Hindlimb muscle (tissue), 1 donor: ENCODE measurements around the gene KLF6. TPM values are rescaled to one million over a fixed set of nuclear protein-coding genes. Genes with fewer than 3 reads are reported as not detected.
A peak's percentile ranks its signal among the peaks of the same experiment; 100 is the strongest.
"Not testable (repeated sequence)": the region's sequence is repeated elsewhere in the genome, so short reads cannot be mapped to it uniquely, and the experiment has no call there.

Experiments used
- DNase-seq: peaks from one replicate; pipeline ENCODE4 v3.0.0-alpha.2; 2013
- polyA plus RNA-seq: library from polyadenylated mRNA; unstranded; fragments of 120-200 nt; gene quantifications from one replicate; pipeline ENCODE4 v1.2.1, GENCODE V29; 2013; ENCODE audit not compliant: insufficient read length

The KLF6 gene
- polyA plus RNA-seq, 1 donor: 110 TPM

DNA sequence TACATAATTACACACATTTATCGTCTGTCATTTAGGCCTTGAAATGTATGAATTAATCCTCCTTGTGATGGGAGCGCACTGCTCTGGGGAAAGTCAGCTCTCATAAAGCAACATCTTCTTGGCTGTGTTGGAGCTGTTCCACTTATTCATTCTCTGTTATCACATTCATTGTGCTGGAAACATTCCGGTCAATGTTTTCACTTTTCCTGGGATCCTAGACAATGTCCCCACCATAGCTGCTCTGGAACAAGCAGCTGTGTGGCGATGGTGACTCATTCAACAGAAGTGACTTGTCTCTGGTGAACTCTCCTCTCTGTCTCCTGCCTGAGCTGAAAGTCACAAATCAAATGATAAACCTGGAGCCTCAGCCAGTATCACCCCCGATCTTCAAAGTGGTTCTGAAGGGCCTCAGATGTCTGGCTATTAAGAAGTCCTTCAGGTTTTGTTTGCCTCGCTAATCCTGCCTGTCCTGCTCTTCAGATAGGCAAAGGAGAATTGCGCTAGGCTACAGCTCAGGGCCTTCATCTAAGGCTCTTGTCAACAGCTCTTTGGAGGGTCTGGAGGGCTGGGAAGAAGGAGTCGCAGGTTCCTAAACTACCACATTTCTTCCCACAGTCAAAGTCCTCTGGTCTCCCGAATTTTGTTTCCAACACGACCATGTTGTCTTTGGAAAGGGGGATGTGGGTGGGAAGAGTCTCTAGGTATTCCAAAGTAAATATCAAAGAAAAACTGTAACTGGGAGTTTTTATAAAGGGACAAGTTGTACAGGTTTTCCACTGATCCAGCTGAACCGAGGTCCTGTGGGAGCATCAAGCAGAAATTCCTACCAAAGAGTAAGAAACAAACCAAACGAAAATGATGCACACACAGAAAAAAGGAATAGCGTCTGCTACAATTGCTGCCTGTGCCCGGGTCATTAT, 29.3 kb downstream of the KLF6 start:
- DNase-seq: no peak

GRCh38 chr10:3754727-3755439, 30.1 kb downstream of the KLF6 start:
- DNase-seq: no peak

- DNase-seq: no peak
Measured at GRCh38 chr10:3750854-3751253, 34.2 kb downstream of the KLF6 start.

DNA sequence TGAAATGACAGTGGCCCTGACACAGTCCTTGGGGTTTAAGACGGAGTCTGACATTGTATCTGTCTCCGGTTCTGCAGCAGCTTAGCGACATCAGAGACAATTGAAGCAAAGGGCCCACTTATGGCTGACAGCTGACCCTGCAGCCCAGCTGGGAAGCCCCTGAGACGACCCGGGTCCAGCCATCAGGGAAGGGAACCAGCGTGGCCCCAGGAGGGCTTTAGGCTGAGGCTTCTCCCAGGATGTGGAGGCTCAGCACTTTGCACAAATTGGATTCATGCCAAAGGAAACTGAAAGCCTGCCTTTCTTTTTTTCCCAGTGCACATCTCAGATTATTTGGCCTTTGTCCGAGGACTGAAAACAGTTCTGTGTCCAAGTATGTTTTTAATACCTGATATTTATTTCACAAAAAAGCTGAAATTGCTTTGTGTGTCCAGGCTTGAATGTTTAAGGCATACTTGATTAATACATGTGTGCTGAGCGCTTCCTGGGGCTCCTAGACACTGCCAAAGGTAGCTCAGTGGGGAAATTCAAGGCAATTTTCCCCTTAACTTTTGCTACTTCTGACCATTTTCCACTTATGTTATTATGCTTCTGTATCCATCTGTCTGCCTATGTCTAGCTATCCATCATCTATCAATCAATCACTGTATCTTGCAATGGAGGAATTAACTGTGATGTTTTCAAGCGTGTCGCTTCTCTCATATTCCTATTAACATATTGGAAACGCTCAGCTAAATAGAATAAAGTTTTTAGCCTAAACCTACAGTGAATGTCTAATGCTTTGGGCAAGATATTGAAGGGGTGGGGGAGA, 34.8 kb downstream of the KLF6 start:
- no peak for DNase-seq

DNA sequence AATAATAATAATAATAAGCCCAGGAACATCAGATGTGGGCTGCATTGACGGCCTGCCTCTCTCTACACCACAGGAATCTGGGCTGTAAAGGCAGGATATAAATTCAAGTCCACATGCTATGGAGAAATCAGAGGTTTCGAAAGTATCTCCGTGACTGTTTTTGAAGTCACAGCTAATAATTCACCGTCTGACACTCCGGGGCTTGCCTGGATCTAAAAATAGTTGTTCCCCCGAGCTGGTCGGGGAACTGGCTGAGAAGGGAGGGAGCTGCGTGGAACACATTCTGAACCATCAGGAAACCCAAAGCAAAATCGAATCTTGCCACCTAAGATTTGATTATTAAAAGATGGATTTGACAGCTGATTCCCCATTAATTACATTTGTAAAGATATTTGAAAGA, 35.4 kb downstream of the KLF6 start:
- DNase-seq: peak; percentile 53

GRCh38 chr10:3749011-3749410, 36.0 kb downstream of the KLF6 start:
- DNase-seq: no peak

GRCh38 chr10:3748484-3748883, 36.5 kb downstream of the KLF6 start:
- no peak for DNase-seq

GRCh38 chr10:3747984-3748383, 37.0 kb downstream of the KLF6 start:
- DNase-seq: no peak

GRCh38 chr10:3747248-3747960, 37.6 kb downstream of the KLF6 start:
- no peak for DNase-seq

- no peak for DNase-seq
Measured at GRCh38 chr10:3746634-3747033, 38.4 kb downstream of the KLF6 start.

DNA sequence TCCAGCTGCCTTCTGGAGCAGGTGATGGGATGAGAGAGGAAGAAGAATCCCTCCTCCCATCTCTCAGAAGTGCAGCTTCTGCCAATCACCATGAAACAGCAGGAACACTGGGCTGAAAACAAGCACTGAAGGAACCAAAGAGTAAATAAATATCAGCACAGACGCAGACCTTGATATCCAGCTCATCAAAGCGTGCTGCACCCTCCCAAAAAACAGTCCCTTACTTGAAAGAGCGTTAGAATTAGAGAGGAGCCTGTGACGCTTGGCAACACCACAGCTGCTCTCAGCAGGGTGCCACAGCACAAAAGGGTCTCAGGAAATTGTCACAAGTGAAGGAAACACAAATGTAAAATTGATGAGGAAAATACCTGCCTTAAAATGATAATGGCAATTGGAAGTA, 39.5 kb downstream of the KLF6 start:
- DNase-seq: no peak

GRCh38 chr10:3741688-3742461, 43.1 kb downstream of the KLF6 start:
- DNase-seq: no peak

- no peak for DNase-seq
Measured at GRCh38 chr10:3740157-3740871, 44.7 kb downstream of the KLF6 start.

GRCh38 chr10:3738855-3739350, 46.1 kb downstream of the KLF6 start:
- DNase-seq: no peak

DNA sequence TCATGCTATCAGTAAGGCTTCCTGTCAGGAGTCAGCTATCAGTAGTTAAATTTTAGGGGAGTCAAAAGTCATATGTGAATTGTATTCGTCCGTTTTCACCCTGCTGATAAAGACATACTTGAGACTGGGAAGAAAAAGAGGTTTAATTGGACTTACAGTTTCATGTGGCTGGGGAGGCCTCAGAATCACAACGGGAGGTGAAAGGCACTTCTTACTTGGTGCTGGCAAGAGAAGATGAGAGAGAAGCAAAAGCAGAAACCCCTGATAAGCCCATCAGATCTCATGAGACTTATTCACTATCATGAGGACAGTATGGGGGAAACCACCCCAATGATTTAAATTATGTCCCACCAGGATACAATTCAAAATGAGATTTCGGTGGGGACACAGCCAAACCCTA, 47.1 kb downstream of the KLF6 start:
- no peak for DNase-seq

DNA sequence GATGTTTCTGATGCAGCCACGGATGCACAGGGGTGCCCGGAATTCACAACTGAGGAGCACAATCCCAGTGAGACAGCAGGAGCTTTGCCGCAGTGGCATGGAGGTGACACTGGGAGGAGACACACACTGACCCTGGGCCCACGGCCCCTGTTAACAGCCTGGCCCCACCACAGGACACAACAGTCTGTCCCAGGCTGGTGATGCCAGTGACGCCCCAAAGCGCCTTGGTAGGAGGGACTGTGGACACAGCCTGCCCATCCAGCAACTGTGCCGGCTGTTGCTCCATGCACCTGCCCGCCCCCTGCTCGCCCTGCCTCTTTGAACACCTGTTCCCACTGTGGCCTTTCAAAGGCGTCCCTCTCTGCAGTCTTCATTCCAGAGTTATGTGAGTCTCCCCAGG, 49.8 kb downstream of the KLF6 start:
- no peak for DNase-seq

DNA sequence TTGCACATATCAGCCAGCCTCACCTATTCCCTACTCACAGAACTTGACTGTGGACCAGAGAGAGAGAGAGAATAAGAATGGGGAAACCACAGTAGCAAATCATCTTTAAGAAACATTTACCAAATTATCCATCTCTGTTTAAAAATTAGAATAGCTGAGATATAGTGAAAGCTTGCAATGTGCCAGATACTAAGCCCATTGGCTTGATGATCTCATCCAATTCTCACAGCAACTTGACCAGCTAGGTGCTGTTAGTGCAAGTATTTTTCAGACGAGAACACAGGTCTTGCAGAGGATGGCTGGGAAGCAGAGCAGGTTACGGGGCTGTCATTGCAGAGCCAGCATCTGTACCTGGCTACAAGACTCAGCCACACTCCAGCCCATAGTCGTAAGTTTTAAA, 50.9 kb downstream of the KLF6 start:
- DNase-seq: no peak

DNA sequence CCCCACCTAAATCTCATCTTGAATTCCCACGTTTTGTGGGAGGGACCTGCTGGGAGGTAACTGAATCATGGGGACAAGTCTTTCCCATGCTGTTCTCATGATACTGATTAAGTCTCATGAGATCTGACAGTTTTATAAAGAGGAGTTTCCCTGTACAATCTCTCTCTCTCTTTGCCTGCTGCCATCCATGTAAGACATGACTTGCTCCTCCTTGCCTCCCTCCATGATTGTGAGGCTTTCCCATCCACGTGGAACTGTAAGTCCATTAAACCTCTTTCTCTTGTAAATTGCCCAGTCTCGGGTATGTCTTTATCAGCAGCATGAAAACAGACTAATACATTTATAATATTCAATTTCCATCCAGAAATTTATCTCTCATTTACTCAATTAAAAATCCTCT, 52.8 kb downstream of the KLF6 start:
- not testable (repeated sequence) for DNase-seq

- no peak for DNase-seq
Measured at GRCh38 chr10:3729397-3729976, 55.5 kb downstream of the KLF6 start.

DNA sequence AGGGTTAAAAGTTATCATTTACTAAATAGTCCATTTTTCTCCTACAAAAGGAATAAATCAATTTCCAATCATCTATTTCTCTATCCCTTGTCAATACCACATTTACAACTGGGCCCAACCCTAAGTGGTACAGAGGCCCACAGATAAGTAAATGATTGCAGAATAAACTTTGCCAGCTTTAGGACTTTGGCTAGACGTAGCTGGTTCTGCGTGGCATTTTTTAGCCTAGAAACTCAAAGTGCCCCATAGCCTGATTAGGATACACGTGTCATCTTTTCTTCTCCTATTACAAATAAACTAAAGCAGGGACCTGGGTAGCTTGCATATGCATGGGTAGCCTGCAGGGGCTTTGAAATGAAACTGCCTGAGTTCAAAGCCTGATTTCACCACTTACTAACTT, 56.4 kb downstream of the KLF6 start:
- DNase-seq: no peak
